ENCODE results near the gene ACY1.

Gene ACY1

GRCh38 chr3:51946796-51947195 lies 36.5 kb upstream of the ACY1 start:
- H3K27me3 ChIP-seq (ENCODE audit: control insufficient read depth, low read length): no peaks in the 10 kb centered on the region
- H4K20me1 ChIP-seq (ENCODE audit: control insufficient read depth, insufficient read depth, low read depth, low read length): no peaks in the 10 kb centered on the region
- no peaks in the 10 kb centered on the region for H3K9me3 ChIP-seq (ENCODE audit: control insufficient read depth, insufficient read depth, low read length)
- TF ChIP-seq CTCF (IDR thresholded peaks at IDR 0.05; ENCODE audit: low read depth, low read length, poor library complexity, severe bottlenecking) (no peak), EZH2phosphoT487 (IDR thresholded peaks at IDR 0.05; ENCODE audit: borderline replicate concordance, low read length) (no peak)
- H3K27ac ChIP-seq (ENCODE audit: low read depth, low read length): no peak overlapping the region
- peaks cover 11% of the 10 kb centered on the region for H3K4me1 ChIP-seq (ENCODE audit: control insufficient read depth, low read length)
- H3K9me2 ChIP-seq (replicated peaks; ENCODE audit: control insufficient read depth, low read length): no peaks in the 10 kb centered on the region
- no peak overlapping the region for H3K4me3 ChIP-seq (ENCODE audit: low read length)
- H3F3A ChIP-seq (ENCODE audit: control insufficient read depth, insufficient read depth): no peaks in the 10 kb centered on the region
- H3K79me2 ChIP-seq (ENCODE audit: control insufficient read depth, low read length): peaks cover 3% of the 10 kb centered on the region; the same call in 1 of the 2 replicates
- no peak overlapping the region for H3K4me2 ChIP-seq (ENCODE audit: low read length)
- no peaks in the 10 kb centered on the region for H3K36me3 ChIP-seq (ENCODE audit: control insufficient read depth, low read length)

- Histone ChIP-seq H3K9me2 (replicated peaks; ENCODE audit: control insufficient read depth, low read length) (no peaks in the 10 kb centered on the region), H3K9me3 (ENCODE audit: control insufficient read depth, insufficient read depth, low read length) (no peaks in the 10 kb centered on the region), H3K27ac (ENCODE audit: low read depth, low read length) (no peak overlapping the region), H3K4me2 (ENCODE audit: low read length) (no peak overlapping the region), H3F3A (ENCODE audit: control insufficient read depth, insufficient read depth) (no peaks in the 10 kb centered on the region), H3K79me2 (ENCODE audit: control insufficient read depth, low read length) (peaks cover 2% of the 10 kb centered on the region; the same call in 1 of the 2 replicates), H4K20me1 (ENCODE audit: control insufficient read depth, insufficient read depth, low read depth, low read length) (no peaks in the 10 kb centered on the region), H3K36me3 (ENCODE audit: control insufficient read depth, low read length) (no peaks in the 10 kb centered on the region), H3K27me3 (ENCODE audit: control insufficient read depth, low read length) (no peaks in the 10 kb centered on the region), H3K4me1 (ENCODE audit: control insufficient read depth, low read length) (peaks cover 8% of the 10 kb centered on the region), H3K4me3 (ENCODE audit: low read length) (no peak overlapping the region)
- no peak for TF ChIP-seq EZH2phosphoT487 (IDR thresholded peaks at IDR 0.05; ENCODE audit: borderline replicate concordance, low read length)
These were observed 36.0 kb upstream of the ACY1 start for GRCh38 chr3:51947215-51947900.

- Histone ChIP-seq H3K79me2 (ENCODE audit: control insufficient read depth, low read length) (no peaks in the 10 kb centered on the region), H3K9me2 (replicated peaks; ENCODE audit: control insufficient read depth, low read length) (no peaks in the 10 kb centered on the region), H3K9me3 (ENCODE audit: control insufficient read depth, insufficient read depth, low read length) (no peaks in the 10 kb centered on the region), H3K4me2 (ENCODE audit: low read length) (no peak overlapping the region), H3K4me3 (ENCODE audit: low read length) (no peak overlapping the region), H3K27ac (ENCODE audit: low read depth, low read length) (no peak overlapping the region), H3F3A (ENCODE audit: control insufficient read depth, insufficient read depth) (no peaks in the 10 kb centered on the region), H3K36me3 (ENCODE audit: control insufficient read depth, low read length) (no peaks in the 10 kb centered on the region), H3K4me1 (ENCODE audit: control insufficient read depth, low read length) (peaks cover under 1% of the 10 kb centered on the region), H3K27me3 (ENCODE audit: control insufficient read depth, low read length) (no peaks in the 10 kb centered on the region), H4K20me1 (ENCODE audit: control insufficient read depth, insufficient read depth, low read depth, low read length) (no peaks in the 10 kb centered on the region)
- TF ChIP-seq CTCF (IDR thresholded peaks at IDR 0.05; ENCODE audit: low read depth, low read length, poor library complexity, severe bottlenecking) (no peak), EZH2phosphoT487 (IDR thresholded peaks at IDR 0.05; ENCODE audit: borderline replicate concordance, low read length) (no peak)
These were observed 35.2 kb upstream of the ACY1 start for GRCh38 chr3:51948016-51948580.

GRCh38 chr3:51949121-51949520 lies 34.2 kb upstream of the ACY1 start:
- TF ChIP-seq CTCF (IDR thresholded peaks at IDR 0.05; ENCODE audit: low read depth, low read length, poor library complexity, severe bottlenecking): no peak
- no peak for TF ChIP-seq EZH2phosphoT487 (IDR thresholded peaks at IDR 0.05; ENCODE audit: borderline replicate concordance, low read length)
- H3K4me1 ChIP-seq (ENCODE audit: control insufficient read depth, low read length): no peaks in the 10 kb centered on the region
- H3K9me3 ChIP-seq (ENCODE audit: control insufficient read depth, insufficient read depth, low read length): no peaks in the 10 kb centered on the region
- no peaks in the 10 kb centered on the region for H3F3A ChIP-seq (ENCODE audit: control insufficient read depth, insufficient read depth)
- H3K4me2 ChIP-seq (ENCODE audit: low read length): no peak overlapping the region
- H3K27me3 ChIP-seq (ENCODE audit: control insufficient read depth, low read length): peaks cover 9% of the 10 kb centered on the region; the same call in 1 of the 2 replicates
- no peaks in the 10 kb centered on the region for H4K20me1 ChIP-seq (ENCODE audit: control insufficient read depth, insufficient read depth, low read depth, low read length)
- H3K36me3 ChIP-seq (ENCODE audit: control insufficient read depth, low read length): no peaks in the 10 kb centered on the region
- no peak overlapping the region for H3K4me3 ChIP-seq (ENCODE audit: low read length)
- no peaks in the 10 kb centered on the region for H3K79me2 ChIP-seq (ENCODE audit: control insufficient read depth, low read length)
- H3K27ac ChIP-seq (ENCODE audit: low read depth, low read length): no peak overlapping the region
- no peaks in the 10 kb centered on the region for H3K9me2 ChIP-seq (replicated peaks; ENCODE audit: control insufficient read depth, low read length)
